ENCODE results near the gene WDPCP.

- TF ChIP-seq POLR2A (IDR thresholded peaks at IDR 0.05; ENCODE audit: low read length) (no peak), E2F6 (IDR thresholded peaks at IDR 0.05; ENCODE audit: borderline replicate concordance, low read depth) (no peak), JUN (IDR thresholded peaks at IDR 0.05) (no peak), SMC3 (IDR thresholded peaks at IDR 0.05) (no peak), EP300 (IDR thresholded peaks at IDR 0.05) (no peak), CHD2 (IDR thresholded peaks at IDR 0.05; ENCODE audit: low read length, partially characterized antibody) (no peak), CEBPB (IDR thresholded peaks at IDR 0.05) (no peak), RFX5 (IDR thresholded peaks at IDR 0.05) (no peak), FOSL2 (IDR thresholded peaks at IDR 0.05) (no peak), FOSL2 (CRISPR knock-in tag; IDR thresholded peaks at IDR 0.05) (no peak), CBX2 (IDR thresholded peaks at IDR 0.05; ENCODE audit: borderline replicate concordance, low read depth) (no peak), MAZ (IDR thresholded peaks at IDR 0.05; ENCODE audit: borderline replicate concordance, low read depth, low read length) (no peak)
- TF ChIP-seq, protein P1, sequence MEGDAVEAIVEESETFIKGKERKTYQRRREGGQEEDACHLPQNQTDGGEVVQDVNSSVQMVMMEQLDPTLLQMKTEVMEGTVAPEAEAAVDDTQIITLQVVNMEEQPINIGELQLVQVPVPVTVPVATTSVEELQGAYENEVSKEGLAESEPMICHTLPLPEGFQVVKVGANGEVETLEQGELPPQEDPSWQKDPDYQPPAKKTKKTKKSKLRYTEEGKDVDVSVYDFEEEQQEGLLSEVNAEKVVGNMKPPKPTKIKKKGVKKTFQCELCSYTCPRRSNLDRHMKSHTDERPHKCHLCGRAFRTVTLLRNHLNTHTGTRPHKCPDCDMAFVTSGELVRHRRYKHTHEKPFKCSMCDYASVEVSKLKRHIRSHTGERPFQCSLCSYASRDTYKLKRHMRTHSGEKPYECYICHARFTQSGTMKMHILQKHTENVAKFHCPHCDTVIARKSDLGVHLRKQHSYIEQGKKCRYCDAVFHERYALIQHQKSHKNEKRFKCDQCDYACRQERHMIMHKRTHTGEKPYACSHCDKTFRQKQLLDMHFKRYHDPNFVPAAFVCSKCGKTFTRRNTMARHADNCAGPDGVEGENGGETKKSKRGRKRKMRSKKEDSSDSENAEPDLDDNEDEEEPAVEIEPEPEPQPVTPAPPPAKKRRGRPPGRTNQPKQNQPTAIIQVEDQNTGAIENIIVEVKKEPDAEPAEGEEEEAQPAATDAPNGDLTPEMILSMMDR (IDR thresholded peaks at IDR 0.05), result no peak
- TF ChIP-seq, protein P2, sequence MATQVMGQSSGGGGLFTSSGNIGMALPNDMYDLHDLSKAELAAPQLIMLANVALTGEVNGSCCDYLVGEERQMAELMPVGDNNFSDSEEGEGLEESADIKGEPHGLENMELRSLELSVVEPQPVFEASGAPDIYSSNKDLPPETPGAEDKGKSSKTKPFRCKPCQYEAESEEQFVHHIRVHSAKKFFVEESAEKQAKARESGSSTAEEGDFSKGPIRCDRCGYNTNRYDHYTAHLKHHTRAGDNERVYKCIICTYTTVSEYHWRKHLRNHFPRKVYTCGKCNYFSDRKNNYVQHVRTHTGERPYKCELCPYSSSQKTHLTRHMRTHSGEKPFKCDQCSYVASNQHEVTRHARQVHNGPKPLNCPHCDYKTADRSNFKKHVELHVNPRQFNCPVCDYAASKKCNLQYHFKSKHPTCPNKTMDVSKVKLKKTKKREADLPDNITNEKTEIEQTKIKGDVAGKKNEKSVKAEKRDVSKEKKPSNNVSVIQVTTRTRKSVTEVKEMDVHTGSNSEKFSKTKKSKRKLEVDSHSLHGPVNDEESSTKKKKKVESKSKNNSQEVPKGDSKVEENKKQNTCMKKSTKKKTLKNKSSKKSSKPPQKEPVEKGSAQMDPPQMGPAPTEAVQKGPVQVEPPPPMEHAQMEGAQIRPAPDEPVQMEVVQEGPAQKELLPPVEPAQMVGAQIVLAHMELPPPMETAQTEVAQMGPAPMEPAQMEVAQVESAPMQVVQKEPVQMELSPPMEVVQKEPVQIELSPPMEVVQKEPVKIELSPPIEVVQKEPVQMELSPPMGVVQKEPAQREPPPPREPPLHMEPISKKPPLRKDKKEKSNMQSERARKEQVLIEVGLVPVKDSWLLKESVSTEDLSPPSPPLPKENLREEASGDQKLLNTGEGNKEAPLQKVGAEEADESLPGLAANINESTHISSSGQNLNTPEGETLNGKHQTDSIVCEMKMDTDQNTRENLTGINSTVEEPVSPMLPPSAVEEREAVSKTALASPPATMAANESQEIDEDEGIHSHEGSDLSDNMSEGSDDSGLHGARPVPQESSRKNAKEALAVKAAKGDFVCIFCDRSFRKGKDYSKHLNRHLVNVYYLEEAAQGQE (IDR thresholded peaks at IDR 0.05), result no peak
- TF ChIP-seq, protein P3, sequence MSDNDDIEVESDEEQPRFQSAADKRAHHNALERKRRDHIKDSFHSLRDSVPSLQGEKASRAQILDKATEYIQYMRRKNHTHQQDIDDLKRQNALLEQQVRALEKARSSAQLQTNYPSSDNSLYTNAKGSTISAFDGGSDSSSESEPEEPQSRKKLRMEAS (IDR thresholded peaks at IDR 0.05), result no peak
Observed at GRCh38 chr2:63539416-63540162, 48.7 kb downstream of the WDPCP start.

Data from A549 (cell line).